ENCODE measurements around the gene LENG1. TPM values are rescaled to one million over a fixed set of nuclear protein-coding genes. Genes with fewer than 3 reads are reported as not detected.

Gene LENG1
- total and polyA plus RNA-seq, 9 of the 15 experiments (the other 6 are each of a cell fraction or from before 2014, with no cell fraction given): 0.30 to 10.5 (median 4.7) TPM

- TF ChIP-seq ELF2 (CRISPR knock-in tag; IDR thresholded peaks at IDR 0.05): peak; percentile 86
- TF ChIP-seq DDX20 (tag; IDR thresholded peaks at IDR 0.05; ENCODE audit: low read depth): no peak
- TF ChIP-seq ZBTB49 (CRISPR knock-in tag; IDR thresholded peaks at IDR 0.05; ENCODE audit: borderline replicate concordance): no peak
- peak in 1 of 2 experiments; percentile 92; a peak in 2 of 4 replicates for TF ChIP-seq CSDE1 (IDR thresholded peaks at IDR 0.05)
- peak; percentile 92 for TF ChIP-seq MYC (IDR thresholded peaks at IDR 0.05; ENCODE audit: low read depth, low read length)
- TF ChIP-seq MYC (CRISPR knock-in tag; IDR thresholded peaks at IDR 0.05; ENCODE audit: borderline replicate concordance, low read depth): peak; percentile 90
- TF ChIP-seq ATF7 (IDR thresholded peaks at IDR 0.05): peak; percentile 90
- TF ChIP-seq, protein P1, sequence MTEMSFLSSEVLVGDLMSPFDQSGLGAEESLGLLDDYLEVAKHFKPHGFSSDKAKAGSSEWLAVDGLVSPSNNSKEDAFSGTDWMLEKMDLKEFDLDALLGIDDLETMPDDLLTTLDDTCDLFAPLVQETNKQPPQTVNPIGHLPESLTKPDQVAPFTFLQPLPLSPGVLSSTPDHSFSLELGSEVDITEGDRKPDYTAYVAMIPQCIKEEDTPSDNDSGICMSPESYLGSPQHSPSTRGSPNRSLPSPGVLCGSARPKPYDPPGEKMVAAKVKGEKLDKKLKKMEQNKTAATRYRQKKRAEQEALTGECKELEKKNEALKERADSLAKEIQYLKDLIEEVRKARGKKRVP (CRISPR knock-in tag; IDR thresholded peaks at IDR 0.05): peak; percentile 38; the same call in 1 of the 2 replicates
- TF ChIP-seq MTF1 (CRISPR knock-in tag; IDR thresholded peaks at IDR 0.05; ENCODE audit: borderline replicate concordance): no peak
- TF ChIP-seq MEF2A (IDR thresholded peaks at IDR 0.05; ENCODE audit: control insufficient read depth, low read depth, low read length): no peak
- peak; percentile 24; the same call in 1 of the 2 replicates for TF ChIP-seq RFX5 (IDR thresholded peaks at IDR 0.05; ENCODE audit: low read depth, low read length)
- TF ChIP-seq, protein P2, sequence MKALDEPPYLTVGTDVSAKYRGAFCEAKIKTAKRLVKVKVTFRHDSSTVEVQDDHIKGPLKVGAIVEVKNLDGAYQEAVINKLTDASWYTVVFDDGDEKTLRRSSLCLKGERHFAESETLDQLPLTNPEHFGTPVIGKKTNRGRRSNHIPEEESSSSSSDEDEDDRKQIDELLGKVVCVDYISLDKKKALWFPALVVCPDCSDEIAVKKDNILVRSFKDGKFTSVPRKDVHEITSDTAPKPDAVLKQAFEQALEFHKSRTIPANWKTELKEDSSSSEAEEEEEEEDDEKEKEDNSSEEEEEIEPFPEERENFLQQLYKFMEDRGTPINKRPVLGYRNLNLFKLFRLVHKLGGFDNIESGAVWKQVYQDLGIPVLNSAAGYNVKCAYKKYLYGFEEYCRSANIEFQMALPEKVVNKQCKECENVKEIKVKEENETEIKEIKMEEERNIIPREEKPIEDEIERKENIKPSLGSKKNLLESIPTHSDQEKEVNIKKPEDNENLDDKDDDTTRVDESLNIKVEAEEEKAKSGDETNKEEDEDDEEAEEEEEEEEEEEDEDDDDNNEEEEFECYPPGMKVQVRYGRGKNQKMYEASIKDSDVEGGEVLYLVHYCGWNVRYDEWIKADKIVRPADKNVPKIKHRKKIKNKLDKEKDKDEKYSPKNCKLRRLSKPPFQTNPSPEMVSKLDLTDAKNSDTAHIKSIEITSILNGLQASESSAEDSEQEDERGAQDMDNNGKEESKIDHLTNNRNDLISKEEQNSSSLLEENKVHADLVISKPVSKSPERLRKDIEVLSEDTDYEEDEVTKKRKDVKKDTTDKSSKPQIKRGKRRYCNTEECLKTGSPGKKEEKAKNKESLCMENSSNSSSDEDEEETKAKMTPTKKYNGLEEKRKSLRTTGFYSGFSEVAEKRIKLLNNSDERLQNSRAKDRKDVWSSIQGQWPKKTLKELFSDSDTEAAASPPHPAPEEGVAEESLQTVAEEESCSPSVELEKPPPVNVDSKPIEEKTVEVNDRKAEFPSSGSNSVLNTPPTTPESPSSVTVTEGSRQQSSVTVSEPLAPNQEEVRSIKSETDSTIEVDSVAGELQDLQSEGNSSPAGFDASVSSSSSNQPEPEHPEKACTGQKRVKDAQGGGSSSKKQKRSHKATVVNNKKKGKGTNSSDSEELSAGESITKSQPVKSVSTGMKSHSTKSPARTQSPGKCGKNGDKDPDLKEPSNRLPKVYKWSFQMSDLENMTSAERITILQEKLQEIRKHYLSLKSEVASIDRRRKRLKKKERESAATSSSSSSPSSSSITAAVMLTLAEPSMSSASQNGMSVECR (CRISPR knock-in tag; IDR thresholded peaks at IDR 0.05): peak; percentile 83
- TF ChIP-seq TCF7 (IDR thresholded peaks at IDR 0.05; ENCODE audit: borderline replicate concordance): no peak
- TF ChIP-seq GABPB2 (CRISPR knock-in tag; conservative IDR thresholded peaks at IDR 0.05): no peak
- no peak for TF ChIP-seq KAT8 (IDR thresholded peaks at IDR 0.05; ENCODE audit: low read depth)
- TF ChIP-seq TFAM (CRISPR knock-in tag; conservative IDR thresholded peaks at IDR 0.05): no peak
- TF ChIP-seq U2AF2 (optimal IDR thresholded peaks at IDR 0.05; ENCODE audit: low read depth, low read length): no peak
- TF ChIP-seq ARNT (IDR thresholded peaks at IDR 0.05): peak in 1 of 2 experiments; percentile 95; a peak in 3 of 4 replicates
- no peak for TF ChIP-seq HNRNPK (IDR thresholded peaks at IDR 0.05; ENCODE audit: low read depth, low read length, poor library complexity, severe bottlenecking)
- TF ChIP-seq JUNB (CRISPR knock-in tag; conservative IDR thresholded peaks at IDR 0.05): no peak
Measured at GRCh38 chr19:54115109-54116063, 44.1 kb downstream of the LENG1 start, which contains the start of the genes PRPF31 and TFPT (continued).

Data from K562 (cell line).